Measurements from ENCODE around the gene MKNK2.

GRCh38 chr19:2014731-2015607, 36.1 kb downstream of the MKNK2 start:
- TF ChIP-seq CTCF (IDR thresholded peaks at IDR 0.05; ENCODE audit: insufficient read depth, low read length) (no peak), REST (IDR thresholded peaks at IDR 0.05; ENCODE audit: insufficient replicate concordance, low read depth) (no peak), SPI1 (IDR thresholded peaks at IDR 0.05; ENCODE audit: borderline replicate concordance, low read depth) (no peak)
